MM.1S (cell line): ENCODE data around the gene PDF.

Source experiments
- EZH2 ChIP-seq: fragments of 300-600 bp; sonication (generic); optimal IDR thresholded peaks from 2 replicates; pipeline ENCODE3; 2017; ENCODE audit warnings: low read depth, mild to moderate bottlenecking, antibody characterized with exemption, low read length, mixed read lengths
- EZH2phosphoT487 ChIP-seq: fragments of 300-600 bp; sonication (generic); IDR thresholded peaks from 2 replicates; pipeline ENCODE4 v1.6.1; 2018; ENCODE audit warnings: antibody characterized with exemption, low read length
- TF ChIP-seq, protein P1 (sequence below): fragments of 300-600 bp; sonication (generic); IDR thresholded peaks from 2 replicates; pipeline ENCODE4 v1.5.1; 2016; ENCODE audit warnings: antibody characterized with exemption, low read length, mixed read lengths

DNA sequence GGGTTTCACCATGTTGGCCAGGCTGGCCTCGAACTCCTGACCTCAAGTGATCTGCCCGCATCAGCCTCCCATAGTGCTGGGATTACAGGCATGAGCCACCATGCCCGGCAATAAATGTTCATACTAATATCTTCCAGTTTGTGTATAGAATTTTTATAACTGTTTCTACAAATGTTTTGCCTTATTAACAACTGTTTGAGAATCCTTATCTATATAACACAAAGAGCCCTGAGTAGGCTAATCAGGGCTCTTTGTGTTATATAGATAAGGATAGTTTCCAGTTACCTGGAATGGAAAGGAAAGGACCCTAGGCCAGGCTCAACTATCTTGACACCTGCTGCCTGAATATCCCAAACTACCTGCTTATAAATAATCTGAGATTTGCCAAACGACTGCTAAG, 38.5 kb upstream of the PDF start:
- TF ChIP-seq, protein P1, sequence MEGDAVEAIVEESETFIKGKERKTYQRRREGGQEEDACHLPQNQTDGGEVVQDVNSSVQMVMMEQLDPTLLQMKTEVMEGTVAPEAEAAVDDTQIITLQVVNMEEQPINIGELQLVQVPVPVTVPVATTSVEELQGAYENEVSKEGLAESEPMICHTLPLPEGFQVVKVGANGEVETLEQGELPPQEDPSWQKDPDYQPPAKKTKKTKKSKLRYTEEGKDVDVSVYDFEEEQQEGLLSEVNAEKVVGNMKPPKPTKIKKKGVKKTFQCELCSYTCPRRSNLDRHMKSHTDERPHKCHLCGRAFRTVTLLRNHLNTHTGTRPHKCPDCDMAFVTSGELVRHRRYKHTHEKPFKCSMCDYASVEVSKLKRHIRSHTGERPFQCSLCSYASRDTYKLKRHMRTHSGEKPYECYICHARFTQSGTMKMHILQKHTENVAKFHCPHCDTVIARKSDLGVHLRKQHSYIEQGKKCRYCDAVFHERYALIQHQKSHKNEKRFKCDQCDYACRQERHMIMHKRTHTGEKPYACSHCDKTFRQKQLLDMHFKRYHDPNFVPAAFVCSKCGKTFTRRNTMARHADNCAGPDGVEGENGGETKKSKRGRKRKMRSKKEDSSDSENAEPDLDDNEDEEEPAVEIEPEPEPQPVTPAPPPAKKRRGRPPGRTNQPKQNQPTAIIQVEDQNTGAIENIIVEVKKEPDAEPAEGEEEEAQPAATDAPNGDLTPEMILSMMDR = no peak
- TF ChIP-seq EZH2 (no peak), EZH2phosphoT487 (no peak)
